Measurements from ENCODE around the gene FPR3.
"Not testable (repeated sequence)": the region's sequence is repeated elsewhere in the genome, so short reads cannot be mapped to it uniquely, and the experiment has no call there.

Gene FPR3

DNA sequence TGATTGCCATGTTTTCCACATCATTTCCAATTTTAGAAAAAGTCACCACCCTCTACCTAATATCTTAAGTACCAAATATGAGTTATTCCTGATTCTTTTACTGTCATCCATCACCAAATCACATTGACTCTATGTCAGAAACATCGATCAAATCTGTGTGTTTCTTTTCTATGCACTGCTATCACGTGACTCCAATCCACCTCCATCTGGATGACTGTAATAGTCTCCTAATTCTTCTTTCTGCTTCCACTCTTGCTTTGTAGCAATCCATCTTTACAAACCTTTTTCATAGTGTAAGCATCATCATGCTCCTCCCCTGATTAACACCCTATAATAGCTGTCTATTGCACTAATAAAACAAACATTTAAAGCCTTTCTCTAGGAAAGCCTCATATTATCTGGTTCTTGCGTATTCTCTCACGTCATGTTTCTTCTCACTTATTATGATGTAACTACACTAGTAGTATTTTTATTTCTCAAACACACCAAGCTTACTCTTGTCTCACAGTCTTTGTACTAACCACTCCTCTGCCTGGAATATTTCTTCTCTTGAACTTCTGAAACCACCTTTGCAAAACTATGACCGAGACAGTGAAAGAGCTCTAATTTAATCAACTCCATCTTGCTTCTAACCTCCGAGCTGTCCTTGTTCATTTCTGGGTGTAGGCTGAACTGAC, 10.7 kb upstream of the FPR3 start:
- no peak for DNase-seq

GRCh38 chr19:51784922-51785690, 9.9 kb upstream of the FPR3 start:
- DNase-seq, result no peak

- DNase-seq, result no peak
Measured at GRCh38 chr19:51786646-51787494, 8.1 kb upstream of the FPR3 start.

- DNase-seq, result no peak
Measured at GRCh38 chr19:51788029-51788428, 6.9 kb upstream of the FPR3 start.

DNA sequence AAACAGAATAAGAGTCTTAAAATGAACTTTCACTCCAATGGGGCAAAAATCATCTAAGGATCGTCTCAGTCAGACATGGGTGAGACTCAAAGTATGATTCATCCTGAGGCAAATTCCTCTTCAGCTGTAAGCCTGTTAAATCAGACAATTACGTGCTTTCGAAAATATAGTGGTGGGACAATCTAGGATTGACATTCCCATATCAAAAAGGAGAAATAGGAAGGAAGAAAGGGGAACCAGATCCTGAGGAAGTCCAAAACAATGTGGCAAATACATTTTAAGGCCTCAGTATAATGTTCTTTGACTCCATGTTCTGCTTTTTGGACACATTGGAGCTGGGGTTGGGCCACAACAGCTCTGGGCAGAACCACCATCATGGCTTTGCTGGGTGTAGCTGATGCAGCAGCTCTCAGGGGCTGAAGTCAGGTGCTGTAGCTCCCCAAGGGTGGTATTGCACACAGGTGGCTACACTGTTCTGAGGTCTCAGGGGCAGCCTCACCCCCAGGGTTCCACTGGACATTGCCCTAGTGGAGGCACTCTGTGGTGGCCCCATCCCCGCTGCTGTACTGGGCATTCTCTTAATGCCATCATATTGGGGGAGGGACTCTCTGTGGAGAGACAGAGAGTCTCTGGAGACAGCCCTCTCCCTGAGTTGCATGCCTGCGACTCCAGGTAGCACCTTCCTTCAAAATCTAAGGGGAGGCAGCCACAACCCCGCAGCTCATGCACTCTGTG, 5.7 kb upstream of the FPR3 start:
- DNase-seq, result no peak

- DNase-seq, result no peak
Measured at GRCh38 chr19:51792932-51793331, 2.0 kb upstream of the FPR3 start.

DNA sequence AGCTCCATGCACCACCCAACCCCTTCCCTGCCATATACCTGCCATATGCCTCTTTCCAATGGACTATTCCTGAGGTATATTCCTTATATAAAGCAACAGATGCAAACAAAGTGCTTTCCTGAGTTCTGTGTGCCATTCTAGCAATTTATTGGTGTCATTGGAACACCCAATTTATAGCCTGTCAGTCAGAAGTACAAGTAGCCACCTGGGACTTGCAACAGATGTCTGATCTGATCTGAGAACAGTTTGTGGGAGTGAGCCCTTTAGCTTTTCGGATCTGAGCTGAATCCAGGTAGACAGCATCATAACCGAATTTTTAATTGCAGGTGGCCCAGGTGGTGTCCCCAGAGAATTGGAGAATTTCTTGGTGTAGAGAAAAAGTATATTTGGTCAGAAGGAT, 963 bp upstream of the FPR3 start:
- no peak for DNase-seq

- DNase-seq, result no peak
Measured at GRCh38 chr19:51796195-51796679, 1.3 kb downstream of the FPR3 start.

DNA sequence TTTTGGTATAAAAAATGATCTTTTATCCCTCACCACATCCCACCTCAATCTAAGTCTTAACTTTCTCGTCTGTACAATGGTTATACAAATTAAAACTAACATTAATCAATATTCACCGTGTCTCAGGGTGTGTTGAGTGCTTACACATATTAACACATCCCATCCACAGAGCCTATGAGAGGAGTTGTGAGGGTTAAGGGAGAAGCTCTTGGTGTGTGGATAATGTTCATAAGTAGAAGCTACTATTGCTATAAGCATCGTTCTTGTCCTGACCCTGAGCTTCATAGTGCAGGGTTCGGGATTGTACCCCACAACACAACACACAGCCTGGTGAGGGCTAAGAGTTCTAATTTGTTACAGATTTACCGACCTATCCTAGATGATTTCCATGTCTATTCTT, 2.5 kb downstream of the FPR3 start:
- DNase-seq, result no peak

GRCh38 chr19:51798062-51798461, 3.1 kb downstream of the FPR3 start:
- no peak for DNase-seq

DNA sequence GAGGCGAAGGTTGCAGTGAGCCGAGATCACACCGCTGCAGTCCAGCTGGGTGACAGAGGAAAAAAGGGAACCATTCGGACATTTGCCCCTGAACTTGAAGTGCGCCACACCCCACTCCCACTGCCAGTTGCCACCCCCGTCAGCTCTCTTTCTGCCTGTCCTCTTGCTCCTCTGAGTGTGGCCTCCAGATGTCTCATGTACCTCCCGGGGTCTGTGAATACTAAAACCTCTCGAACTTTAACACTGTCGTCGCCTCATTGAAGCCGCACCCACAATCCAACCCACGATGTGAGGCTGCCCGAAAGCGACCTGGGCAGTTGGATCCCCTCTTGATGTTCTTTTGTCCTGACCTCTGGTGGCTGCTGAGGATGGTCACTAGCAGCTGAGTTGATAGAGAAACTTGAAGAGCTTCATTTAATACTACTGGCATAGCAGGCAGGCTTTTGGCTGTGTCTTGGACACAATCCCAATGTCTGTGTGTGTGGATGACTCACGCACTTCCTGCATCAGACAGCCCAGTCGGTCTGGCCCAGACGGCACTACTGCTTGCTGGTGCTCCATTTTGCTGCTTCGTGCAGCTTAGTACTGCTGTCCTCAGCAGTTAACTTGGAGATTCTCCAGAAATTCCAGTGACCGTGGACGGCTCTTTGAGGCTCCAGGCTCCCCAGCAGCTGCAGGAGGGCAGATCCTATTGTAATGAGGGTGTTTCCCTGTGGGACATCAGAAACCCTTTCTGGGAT, 4.2 kb downstream of the FPR3 start:
- DNase-seq, result no peak

GRCh38 chr19:51799774-51800472, 5.0 kb downstream of the FPR3 start:
- DNase-seq, result no peak

DNA sequence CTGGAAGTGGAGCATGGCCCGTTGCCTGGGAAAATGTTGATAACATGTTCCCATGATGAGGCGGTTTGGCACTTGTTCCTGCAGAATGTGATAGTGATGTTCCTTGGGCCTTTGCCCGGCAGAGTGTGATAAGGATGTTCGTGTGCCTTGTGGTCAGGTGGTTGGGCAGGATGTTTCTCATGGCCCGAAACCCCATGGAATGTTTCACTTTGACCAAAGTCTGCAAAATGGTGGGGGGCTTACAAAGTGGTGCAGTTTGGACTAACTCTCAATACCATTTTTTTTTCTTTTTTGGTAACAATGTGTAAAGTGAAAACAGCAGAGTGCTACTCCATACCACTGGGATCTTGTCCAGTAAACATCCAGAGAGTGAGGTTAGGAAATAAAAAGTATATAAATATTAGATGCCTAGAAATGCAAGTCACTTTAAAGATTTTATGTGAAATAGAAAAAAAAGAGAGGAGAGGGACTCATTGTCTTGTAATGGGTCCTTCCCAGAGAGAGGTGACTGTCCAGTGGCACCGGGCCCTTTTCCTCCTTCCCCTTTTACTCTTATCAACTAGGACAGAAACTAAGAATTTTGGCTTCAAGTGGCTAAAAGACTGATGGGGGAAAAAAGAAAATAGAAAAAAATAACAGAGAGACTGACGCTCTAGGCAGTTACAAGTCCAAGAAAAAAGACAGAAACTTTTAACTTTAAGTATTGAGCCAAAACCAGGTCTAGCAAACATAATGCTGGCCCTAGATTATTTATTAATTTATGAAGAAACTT, 5.7 kb downstream of the FPR3 start:
- DNase-seq, result no peak

GRCh38 chr19:51802775-51803174, 7.8 kb downstream of the FPR3 start:
- no peak for DNase-seq

- no peak for DNase-seq
Measured at GRCh38 chr19:51803519-51803918, 8.6 kb downstream of the FPR3 start.

DNA sequence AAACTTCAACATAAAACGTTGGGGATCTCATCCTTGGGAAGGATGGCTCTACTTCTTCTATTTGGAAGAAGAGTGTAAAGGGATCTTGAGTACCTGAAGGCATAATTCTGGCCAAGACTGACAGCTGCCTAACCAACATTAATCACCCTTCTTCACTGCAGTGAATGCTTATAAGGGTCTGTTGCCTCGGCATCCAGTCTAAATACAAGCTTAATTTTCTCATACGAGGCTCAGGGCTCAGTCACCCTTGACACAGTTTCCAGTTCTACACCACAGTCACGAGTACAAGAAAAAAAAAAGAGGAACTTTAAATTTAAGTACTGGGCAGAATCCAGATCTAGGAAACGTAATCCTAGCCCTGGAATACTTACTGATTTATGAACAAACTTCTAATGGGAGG, 9.0 kb downstream of the FPR3 start:
- DNase-seq, result no peak

DNA sequence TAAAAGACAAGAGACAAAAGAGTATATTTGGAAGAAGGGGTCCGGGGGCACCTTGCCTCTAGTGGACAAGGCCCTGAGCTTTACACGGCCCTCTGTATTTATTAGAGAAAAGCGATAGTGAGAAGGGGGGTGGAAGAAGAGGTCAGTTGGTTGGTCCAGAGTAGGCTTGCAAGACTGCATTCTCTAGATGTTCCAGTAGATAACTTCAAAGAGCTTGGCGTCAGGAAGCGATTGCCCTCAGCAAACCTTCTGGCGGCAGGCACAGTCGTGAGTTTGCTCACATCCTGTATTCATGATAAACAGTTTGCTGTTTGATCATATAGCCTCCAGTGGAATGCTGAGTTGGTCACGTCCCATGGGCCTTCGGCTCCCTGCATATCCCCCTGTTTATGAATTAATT, 9.8 kb downstream of the FPR3 start:
- not testable (repeated sequence) for DNase-seq

DNA sequence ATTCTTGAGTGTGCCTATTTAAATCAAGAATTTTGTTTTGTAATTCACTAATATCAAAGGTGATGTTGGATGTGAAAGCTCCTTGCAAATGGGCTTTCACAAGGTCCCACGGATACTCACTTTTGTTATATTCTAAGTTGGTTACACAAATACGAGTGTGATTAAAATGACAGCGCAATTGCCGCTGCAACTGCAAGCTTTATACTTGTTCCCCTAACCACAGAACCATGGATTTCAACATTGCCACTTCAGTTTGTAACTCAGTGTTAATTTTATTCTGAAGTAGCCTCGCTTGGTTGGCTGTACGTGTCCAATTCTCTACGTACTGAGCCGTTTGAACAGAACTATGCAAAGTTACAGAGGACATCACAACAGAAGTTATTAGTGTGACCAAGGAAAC, 10.4 kb downstream of the FPR3 start:
- not testable (repeated sequence) for DNase-seq

DNA sequence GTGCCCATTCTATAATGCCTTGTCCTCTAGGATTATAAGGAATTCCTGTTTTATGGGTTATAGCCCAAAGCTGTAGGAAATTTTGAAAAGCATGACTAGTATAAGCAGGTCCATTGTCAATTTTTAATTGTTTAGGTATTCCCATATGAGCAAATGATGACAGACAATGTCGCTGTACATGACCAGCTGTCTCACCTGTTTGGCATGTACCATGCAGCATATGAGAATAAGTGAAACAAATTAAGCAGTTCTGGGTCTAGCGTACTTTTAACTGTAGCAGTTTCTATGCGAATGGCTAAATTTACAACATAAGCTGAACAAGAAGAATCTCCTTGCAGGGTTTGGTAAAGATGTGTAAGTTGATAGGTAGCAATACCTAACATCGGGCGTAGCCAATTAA, 11.6 kb downstream of the FPR3 start:
- not testable (repeated sequence) for DNase-seq

GRCh38 chr19:51807111-51807701, 12.2 kb downstream of the FPR3 start:
- no peak for DNase-seq

All from activated T-cell treated with anti-CD3 and anti-CD28 coated beads for 4 hours (primary cell).